Activated CD8-positive, alpha-beta memory T cell treated with anti-CD3 and anti-CD28 coated beads, Interleukin-2, amount 10 ng/mL, durations not matched to agents 7 days and 5 days (primary cell): Measurements from ENCODE around the gene GMDS. TPM values are rescaled to one million over a fixed set of nuclear protein-coding genes. Genes with fewer than 3 reads are reported as not detected.
"Not testable (repeated sequence)": the region's sequence is repeated elsewhere in the genome, so short reads cannot be mapped to it uniquely, and the experiment has no call there.

Source experiments
- ATAC-seq: fragments of 150-1000 bp; cut with Tn5 transposase; one replicate; pipeline ENCODE4 v1.10.0; 2021; ENCODE audit warnings: moderate library complexity
- CTCF ChIA-PET: fragments of 350-600 bp; sonication (Branson Sonifier 250); formaldehyde crosslinking; loops from one replicate; lab custom pipeline; 2021; ENCODE audit warnings: antibody characterized with exemption; lab: Charles Lee
- DNase-seq: peaks from one replicate; pipeline ENCODE4 v3.0.0-alpha.2; 2020
- H3K27ac Mint-ChIP-seq: one replicate; pipeline ENCODE4 v1.8.0; 2021; ENCODE audit warnings: mild to moderate bottlenecking, mixed read lengths
- H3K27me3 Mint-ChIP-seq: one replicate; pipeline ENCODE4 v1.8.0; 2021; ENCODE audit warnings: mixed read lengths
- H3K36me3 Mint-ChIP-seq: one replicate; pipeline ENCODE4 v1.8.0; 2021; ENCODE audit warnings: mild to moderate bottlenecking, mixed read lengths
- H3K4me1 Mint-ChIP-seq: one replicate; pipeline ENCODE4 v1.8.0; 2021; ENCODE audit warnings: mixed read lengths
- H3K4me3 Mint-ChIP-seq: one replicate; pipeline ENCODE4 v1.8.0; 2021; ENCODE audit warnings: mild to moderate bottlenecking, moderate library complexity, mixed read lengths
- H3K9me3 Mint-ChIP-seq: one replicate; pipeline ENCODE4 v1.8.0; 2022; ENCODE audit warnings: low read depth, mixed read lengths
- total RNA-seq, 2 experiments: library from RNA; stranded (reverse); gene quantifications; one replicate each; pipeline ENCODE4 v1.2.3, GENCODE V29; 2021

Gene GMDS
- total RNA-seq, 2 experiments from 2014 or later, result 28.2 to 36.9 TPM

- H3K36me3 Mint-ChIP-seq, result no peaks in the 10 kb centered on the region
- CTCF ChIA-PET, result no interaction called here
- H3K27ac Mint-ChIP-seq, result no peak overlapping the region
- no peak for ATAC-seq
- no peak for DNase-seq
- no peak overlapping the region for H3K4me3 Mint-ChIP-seq
- no peaks in the 10 kb centered on the region for H3K27me3 Mint-ChIP-seq
- no peaks in the 10 kb centered on the region for H3K4me1 Mint-ChIP-seq
- H3K9me3 Mint-ChIP-seq, result no peaks in the 10 kb centered on the region
Observed at GRCh38 chr6:1704711-1705110, 540.7 kb downstream of the GMDS start.

GRCh38 chr6:1703923-1704322 is 541.5 kb downstream of the GMDS start:
- ATAC-seq (no peak), DNase-seq (no peak)
- Mint-ChIP-seq H3K36me3 (no peaks in the 10 kb centered on the region), H3K27me3 (no peaks in the 10 kb centered on the region), H3K27ac (no peak overlapping the region), H3K4me3 (no peak overlapping the region), H3K4me1 (no peaks in the 10 kb centered on the region), H3K9me3 (no peaks in the 10 kb centered on the region)
- CTCF ChIA-PET, result no interaction called here

- Mint-ChIP-seq H3K4me3 (no peak overlapping the region), H3K4me1 (no peaks in the 10 kb centered on the region), H3K9me3 (no peaks in the 10 kb centered on the region), H3K27me3 (no peaks in the 10 kb centered on the region), H3K27ac (no peak overlapping the region), H3K36me3 (no peaks in the 10 kb centered on the region)
- CTCF ChIA-PET, result no interaction called here
- no peak for DNase-seq
- ATAC-seq, result no peak
Observed at GRCh38 chr6:1703091-1703855, 542.1 kb downstream of the GMDS start.

GRCh38 chr6:1702580-1703051 is 542.8 kb downstream of the GMDS start:
- no peaks in the 10 kb centered on the region for H3K36me3 Mint-ChIP-seq
- H3K27ac Mint-ChIP-seq, result no peak overlapping the region
- CTCF ChIA-PET, result no interaction called here
- ATAC-seq (no peak), DNase-seq (no peak)
- H3K4me3 Mint-ChIP-seq, result no peak overlapping the region
- H3K9me3 Mint-ChIP-seq, result no peaks in the 10 kb centered on the region
- H3K27me3 Mint-ChIP-seq, result no peaks in the 10 kb centered on the region
- H3K4me1 Mint-ChIP-seq, result no peaks in the 10 kb centered on the region

- Mint-ChIP-seq H3K27ac (no peak overlapping the region), H3K9me3 (no peaks in the 10 kb centered on the region), H3K4me1 (no peaks in the 10 kb centered on the region), H3K4me3 (no peak overlapping the region), H3K36me3 (no peaks in the 10 kb centered on the region), H3K27me3 (no peaks in the 10 kb centered on the region)
- no peak for DNase-seq
- CTCF ChIA-PET, result no interaction called here
- ATAC-seq, result no peak
Observed at GRCh38 chr6:1701668-1702353, 543.6 kb downstream of the GMDS start.

GRCh38 chr6:1700278-1700967 is 545.0 kb downstream of the GMDS start:
- Mint-ChIP-seq H3K4me3 (no peak overlapping the region), H3K36me3 (no peaks in the 10 kb centered on the region)
- CTCF ChIA-PET, result no interaction called here

GRCh38 chr6:1698527-1698926 is 546.9 kb downstream of the GMDS start:
- Mint-ChIP-seq H3K27me3 (no peaks in the 10 kb centered on the region), H3K4me3 (no peak overlapping the region), H3K4me1 (no peaks in the 10 kb centered on the region), H3K27ac (no peak overlapping the region), H3K9me3 (no peaks in the 10 kb centered on the region), H3K36me3 (no peaks in the 10 kb centered on the region)
- no peak for ATAC-seq
- no peak for DNase-seq
- CTCF ChIA-PET, result no interaction called here

More at GRCh38 chr6:1700278-1700967, 545.0 kb downstream of the GMDS start:
- ATAC-seq, result no peak
- no peaks in the 10 kb centered on the region for H3K4me1 Mint-ChIP-seq
- no peaks in the 10 kb centered on the region for H3K9me3 Mint-ChIP-seq
- DNase-seq, result no peak
- no peaks in the 10 kb centered on the region for H3K27me3 Mint-ChIP-seq
- H3K27ac Mint-ChIP-seq, result no peak overlapping the region

- Mint-ChIP-seq H3K9me3 (no peaks in the 10 kb centered on the region), H3K27ac (no peak overlapping the region), H3K27me3 (no peaks in the 10 kb centered on the region), H3K4me3 (no peak overlapping the region), H3K4me1 (no peaks in the 10 kb centered on the region), H3K36me3 (no peaks in the 10 kb centered on the region)
- DNase-seq (no peak), ATAC-seq (no peak)
- CTCF ChIA-PET, result no interaction called here
Observed at GRCh38 chr6:1697688-1698351, 547.6 kb downstream of the GMDS start.

- Mint-ChIP-seq H3K4me3 (no peak overlapping the region), H3K4me1 (no peaks in the 10 kb centered on the region), H3K27ac (no peak overlapping the region), H3K36me3 (no peaks in the 10 kb centered on the region), H3K27me3 (no peaks in the 10 kb centered on the region), H3K9me3 (no peaks in the 10 kb centered on the region)
- CTCF ChIA-PET, result no interaction called here
- no peak for ATAC-seq
- no peak for DNase-seq
Observed at GRCh38 chr6:1696463-1696850, 548.9 kb downstream of the GMDS start.

- DNase-seq, result no peak
- no peaks in the 10 kb centered on the region for H3K27me3 Mint-ChIP-seq
- no peaks in the 10 kb centered on the region for H3K4me1 Mint-ChIP-seq
- ATAC-seq, result no peak
- H3K9me3 Mint-ChIP-seq, result no peaks in the 10 kb centered on the region
- no peaks in the 10 kb centered on the region for H3K36me3 Mint-ChIP-seq
- CTCF ChIA-PET, result no interaction called here
- H3K27ac Mint-ChIP-seq, result no peak overlapping the region
- no peak overlapping the region for H3K4me3 Mint-ChIP-seq
Observed at GRCh38 chr6:1695546-1696462, 549.6 kb downstream of the GMDS start.

- ATAC-seq, H3K9me3 Mint-ChIP-seq, CTCF ChIA-PET: not testable (repeated sequence)
Observed at GRCh38 chr6:1691828-1692227, 553.6 kb downstream of the GMDS start.

GRCh38 chr6:1690656-1691055 is 554.7 kb downstream of the GMDS start:
- CTCF ChIA-PET, H3K36me3 Mint-ChIP-seq, H3K9me3 Mint-ChIP-seq, DNase-seq, ATAC-seq, H3K27ac Mint-ChIP-seq, H3K27me3 Mint-ChIP-seq, H3K4me1 Mint-ChIP-seq, H3K4me3 Mint-ChIP-seq: not testable (repeated sequence)

More at GRCh38 chr6:1691828-1692227, 553.6 kb downstream of the GMDS start:
- not testable (repeated sequence) for DNase-seq, H3K4me3 Mint-ChIP-seq, H3K36me3 Mint-ChIP-seq, H3K27me3 Mint-ChIP-seq, H3K27ac Mint-ChIP-seq, H3K4me1 Mint-ChIP-seq
